ENCODE results near the gene CCR5AS.
"Not testable (repeated sequence)": the region's sequence is repeated elsewhere in the genome, so short reads cannot be mapped to it uniquely, and the experiment has no call there.

The CCR5AS gene

DNA sequence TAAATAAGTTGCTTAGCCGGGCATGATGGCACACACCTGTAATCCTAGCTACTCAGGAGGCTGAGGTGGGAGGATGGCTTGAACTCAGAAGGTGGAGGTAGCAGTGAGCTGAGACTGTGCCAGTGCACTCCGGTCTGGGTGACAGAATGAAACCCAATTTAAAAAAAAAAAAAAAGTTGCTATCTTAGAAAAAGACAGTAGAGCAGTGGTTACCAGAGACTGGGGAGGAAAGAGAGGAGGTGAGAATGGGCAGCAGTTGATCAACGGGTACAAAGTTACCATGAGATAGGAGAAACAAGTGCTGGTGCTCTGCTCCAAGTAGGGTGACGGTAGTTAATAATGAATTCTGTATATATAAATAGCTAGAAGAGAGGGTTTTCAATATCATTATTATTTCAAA lies 53.8 kb downstream of the CCR5AS start:
- DNase-seq = peak; percentile 21

DNA sequence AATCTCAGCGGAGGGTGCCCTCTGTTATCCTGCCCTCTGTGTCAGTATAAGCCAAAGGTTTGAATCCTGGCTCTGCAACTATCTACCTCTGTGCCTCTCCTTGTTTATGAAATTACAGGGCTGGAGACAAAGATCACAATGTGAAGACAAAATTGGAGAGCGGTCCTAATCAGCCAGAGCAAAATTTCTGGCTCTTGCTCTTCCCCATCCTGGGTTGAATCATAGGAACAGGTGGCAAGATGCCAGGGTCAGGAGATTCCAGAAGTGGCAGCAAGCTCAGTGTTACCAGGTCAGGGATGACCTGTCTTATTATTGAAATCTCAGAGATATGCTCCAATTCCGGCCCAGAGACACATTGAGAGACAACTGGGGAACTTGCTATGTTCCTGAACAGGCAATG lies 55.2 kb downstream of the CCR5AS start:
- no peak for DNase-seq

DNA sequence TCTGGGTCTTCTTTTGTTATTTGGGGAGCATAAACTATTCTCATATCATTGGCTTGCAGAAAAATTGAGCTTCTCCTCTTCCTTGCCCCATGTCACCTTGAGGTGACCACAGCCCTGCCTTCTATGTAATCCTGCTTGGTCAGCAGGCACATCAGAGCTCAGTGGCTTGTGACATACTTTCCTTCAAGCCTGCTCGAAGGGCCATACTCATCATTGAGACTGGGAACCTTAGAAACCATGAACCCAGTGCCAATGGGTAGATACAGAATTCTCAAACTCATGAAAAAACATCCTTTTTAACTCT lies 56.7 kb downstream of the CCR5AS start:
- DNase-seq = no peak

DNA sequence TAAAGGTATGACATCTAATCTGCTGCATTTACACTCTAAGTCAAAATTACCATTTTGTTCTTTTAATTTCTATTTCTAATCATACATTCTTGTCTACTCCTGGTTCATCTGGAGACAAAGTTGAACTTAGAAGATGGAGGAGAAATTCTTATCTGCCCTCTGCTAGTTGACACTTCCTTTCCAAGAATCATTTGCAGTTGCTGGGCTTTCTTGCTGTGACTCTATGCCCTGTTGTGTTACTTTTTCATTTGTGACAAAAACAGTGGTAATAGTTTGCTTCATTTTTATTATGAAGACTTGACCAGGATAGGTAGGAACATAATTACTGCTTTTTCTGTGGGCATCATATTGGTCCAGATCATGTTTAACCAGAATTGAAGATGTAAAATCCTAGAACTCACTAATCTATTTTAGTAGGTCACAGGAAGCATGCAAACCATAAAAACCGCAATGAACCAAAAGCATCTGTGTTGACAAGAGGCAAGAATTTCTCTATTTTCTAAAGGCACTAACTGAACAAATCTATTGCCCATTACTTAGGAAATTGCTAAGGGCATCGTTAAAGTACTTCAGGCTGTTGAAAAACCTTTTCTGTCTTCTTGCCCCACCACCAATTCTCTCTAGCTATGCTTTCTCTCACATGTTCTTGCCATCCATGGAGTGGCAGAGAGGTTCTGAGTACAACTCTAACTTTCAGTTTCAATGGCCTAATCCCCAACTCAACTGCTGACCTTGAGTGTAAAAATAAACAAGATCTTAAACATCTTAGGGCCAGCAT lies 57.2 kb downstream of the CCR5AS start:
- DNase-seq = peak; percentile 57

DNA sequence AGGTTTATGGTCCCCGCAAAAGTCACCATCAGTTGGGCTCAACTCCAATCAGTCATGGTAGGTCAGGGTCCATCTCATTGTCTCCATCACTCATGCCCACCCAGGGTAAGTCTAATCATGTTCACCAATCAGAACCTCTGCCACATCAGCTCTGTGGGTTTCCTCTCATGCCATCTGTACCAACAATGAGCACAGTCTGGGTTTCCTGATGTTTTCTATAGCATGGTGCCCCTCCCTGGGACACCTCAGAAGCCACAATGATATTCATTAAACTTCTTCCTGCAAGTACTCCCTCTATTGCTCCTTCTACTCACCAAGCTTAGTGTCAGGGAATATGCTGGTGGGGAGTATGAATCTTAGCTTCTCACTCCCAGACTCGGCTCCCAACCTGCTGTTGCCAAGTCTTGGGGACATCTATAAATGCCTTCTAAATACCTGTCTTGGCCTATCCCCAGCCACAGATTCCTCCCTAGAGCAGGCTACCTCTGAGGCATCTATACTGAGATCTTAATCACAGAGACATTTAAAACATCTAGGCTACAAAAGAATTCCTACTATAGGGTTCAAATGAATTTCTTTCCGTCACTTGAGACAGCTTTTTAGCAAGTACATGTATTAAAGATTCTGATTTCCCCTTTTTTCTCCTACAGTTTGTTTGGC lies 57.9 kb downstream of the CCR5AS start:
- no peak for DNase-seq

DNA sequence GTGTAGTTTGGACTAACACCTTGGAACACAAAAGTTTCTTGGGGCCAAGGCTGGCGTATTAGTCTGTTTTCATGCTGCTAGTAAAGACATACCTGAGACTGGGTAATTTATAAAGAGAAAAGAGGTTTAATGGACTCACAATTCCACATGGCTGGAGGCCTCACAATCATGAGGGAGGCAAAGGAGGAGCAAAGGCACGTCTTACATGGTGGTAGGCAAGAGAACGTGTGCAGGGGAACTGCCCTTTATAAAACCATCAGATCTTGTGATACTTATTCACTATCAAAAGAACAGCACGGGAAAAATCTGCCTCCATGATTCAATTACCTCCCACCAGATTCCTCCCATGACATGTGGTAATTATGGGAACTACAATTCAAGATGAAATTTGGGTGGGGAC lies 62.4 kb downstream of the CCR5AS start:
- DNase-seq = no peak

DNA sequence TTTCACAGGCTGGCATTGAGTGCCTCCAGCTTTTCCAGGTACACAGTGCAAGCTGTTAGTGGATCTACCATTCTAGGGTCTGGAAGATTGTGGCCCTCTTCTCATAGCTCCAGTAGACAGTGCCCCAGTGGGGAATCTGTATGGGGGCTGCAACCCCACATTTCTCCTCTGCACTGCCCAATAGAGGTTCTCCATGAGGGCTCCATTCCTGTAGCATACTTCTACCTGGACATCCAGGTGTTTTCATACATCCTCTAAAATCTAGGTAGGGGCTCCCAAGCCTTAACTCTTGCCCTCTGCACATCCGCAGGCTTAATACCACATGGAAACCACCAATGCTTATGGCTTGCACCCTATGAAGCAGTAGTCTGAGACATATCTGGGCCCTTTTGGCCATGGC lies 68.0 kb downstream of the CCR5AS start:
- DNase-seq = no peak

DNA sequence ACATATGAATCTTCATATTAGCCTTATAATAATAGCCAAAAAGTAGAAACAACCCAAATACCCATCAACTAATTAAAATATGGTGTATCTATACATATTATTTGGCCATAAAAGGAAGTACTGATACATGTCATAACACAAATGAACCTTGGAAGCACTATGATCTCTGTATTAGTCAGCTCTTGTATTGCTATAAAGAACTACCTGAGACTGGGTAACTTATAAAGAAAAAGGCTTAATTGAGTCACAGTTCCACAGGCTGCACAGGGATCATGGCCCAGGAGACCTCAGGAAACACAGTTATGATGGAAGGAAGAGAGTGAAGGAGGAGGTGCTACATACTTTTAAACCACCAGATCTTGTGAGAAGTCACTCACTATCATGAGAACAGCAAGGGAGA lies 69.0 kb downstream of the CCR5AS start:
- no peak for DNase-seq

DNA sequence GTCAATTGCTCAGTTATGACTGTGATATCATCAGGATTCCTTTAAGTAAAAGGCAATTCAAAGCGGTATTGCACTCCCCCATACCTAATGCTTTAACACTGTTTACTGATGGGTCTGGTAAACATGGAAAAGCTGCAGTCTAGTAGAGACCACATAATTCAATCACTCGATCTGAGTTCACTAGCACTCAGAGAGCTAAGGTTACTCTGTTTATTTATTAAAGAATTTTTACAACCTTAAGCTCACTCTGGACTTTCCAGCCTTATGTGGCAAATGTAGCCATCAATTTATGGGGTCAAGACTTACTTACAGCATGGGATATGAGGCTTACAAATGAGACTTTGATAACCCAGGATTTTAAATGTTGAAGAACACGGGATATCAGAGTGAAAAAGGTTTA lies 71.3 kb downstream of the CCR5AS start:
- DNase-seq = no peak

DNA sequence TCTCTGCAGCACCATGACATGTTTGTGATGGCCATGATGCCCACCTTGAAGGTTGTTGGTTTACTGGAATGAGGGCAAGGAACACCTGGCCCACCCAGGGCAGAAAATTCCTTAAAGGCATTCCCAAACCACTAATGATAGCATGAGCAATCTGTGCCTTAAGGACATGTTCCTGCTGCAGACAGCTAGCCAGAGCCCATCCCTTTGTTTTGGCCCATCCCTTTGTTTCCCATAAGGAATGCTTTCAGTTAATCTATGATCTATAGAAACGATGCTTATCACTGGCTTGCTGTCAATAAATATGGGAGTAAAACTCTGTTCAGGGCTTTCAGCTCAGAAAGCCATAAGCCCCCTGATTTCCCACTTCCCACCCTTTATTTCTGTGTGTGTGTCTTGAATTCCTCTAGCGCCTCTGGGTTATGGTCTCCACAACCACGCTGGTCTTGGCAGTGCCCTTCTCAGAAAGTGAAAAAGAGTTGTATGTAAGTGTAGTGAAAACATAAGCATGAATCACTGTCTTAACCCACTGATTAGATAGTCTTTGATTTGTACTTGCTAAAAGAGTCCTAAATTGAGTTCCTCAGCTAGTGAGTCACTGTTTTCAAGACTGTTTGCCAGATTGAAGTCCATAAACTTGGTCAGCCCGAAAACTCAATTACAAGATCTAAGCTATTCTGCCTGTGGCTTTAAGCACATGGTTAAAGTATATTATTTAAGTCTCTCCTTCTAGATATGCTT lies 72.0 kb downstream of the CCR5AS start:
- no peak for DNase-seq

DNA sequence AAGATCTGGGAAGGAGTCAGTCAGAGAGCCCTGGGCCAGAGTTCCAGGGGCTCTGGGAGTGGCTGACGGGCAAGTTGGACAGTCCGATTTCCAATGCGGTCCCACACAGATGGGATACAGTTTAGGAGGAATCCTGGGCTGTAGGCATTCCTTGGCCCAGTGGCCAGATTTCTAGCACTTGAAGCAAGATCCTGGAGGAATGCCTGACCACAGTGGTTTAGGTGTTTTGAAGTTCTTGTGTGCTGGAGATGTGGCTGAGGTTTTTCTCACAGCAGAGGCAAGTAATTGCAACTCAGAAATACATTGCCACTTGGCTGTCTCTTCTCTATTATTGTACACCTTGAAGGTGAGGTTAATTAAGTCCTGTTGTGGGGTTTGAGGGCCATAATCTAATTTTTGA lies 76.2 kb downstream of the CCR5AS start:
- DNase-seq = not testable (repeated sequence)

DNA sequence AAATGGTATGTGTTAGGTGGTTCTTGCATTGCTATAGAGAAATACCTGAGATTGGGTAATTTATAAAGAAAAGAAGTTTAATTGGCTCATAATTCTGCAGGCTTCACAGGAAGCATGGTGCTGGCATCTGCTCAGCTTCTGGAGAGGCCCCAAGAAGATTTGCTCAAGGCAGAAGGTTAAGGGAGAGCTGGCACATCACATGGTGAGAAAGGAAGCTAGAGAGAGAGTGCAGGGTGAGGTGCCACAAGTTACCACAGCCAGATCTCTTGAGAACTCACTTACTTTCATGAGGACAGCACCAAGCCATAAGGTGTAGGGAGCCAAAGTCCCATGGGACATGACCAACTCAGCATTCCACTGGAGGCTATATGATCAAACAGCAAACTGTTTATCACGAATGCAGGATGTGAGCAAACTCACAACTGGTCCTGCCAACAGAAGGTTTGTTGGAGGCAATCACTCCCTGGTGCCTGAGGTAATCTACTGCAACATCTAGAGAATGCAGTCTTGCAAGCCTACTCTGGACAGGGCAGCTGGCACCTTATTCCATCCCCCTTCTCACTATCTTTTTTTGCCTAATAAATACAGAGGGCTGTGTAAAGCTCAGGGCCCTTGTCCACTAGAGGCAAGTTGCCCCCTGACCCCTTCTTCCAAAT lies 81.1 kb downstream of the CCR5AS start:
- DNase-seq = no peak

DNA sequence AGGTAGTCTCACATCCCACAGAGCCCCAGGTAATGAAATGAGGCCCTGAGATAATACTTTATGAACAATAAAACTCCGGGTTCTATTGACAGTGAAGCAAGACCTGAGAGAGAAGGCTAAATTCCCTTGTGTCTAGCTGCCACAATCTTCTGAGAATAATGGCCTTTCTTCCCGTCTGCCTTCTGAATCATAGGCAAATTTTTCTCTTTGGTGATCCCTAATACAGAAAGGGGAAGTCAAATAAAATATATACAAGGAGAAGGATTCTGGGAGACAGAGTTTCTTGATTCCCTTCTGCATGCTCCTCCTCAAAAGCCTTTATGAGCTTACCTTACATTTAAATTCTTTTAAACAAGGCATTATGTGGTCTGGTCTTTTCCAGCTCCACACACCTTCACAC lies 82.8 kb downstream of the CCR5AS start:
- DNase-seq = no peak

DNA sequence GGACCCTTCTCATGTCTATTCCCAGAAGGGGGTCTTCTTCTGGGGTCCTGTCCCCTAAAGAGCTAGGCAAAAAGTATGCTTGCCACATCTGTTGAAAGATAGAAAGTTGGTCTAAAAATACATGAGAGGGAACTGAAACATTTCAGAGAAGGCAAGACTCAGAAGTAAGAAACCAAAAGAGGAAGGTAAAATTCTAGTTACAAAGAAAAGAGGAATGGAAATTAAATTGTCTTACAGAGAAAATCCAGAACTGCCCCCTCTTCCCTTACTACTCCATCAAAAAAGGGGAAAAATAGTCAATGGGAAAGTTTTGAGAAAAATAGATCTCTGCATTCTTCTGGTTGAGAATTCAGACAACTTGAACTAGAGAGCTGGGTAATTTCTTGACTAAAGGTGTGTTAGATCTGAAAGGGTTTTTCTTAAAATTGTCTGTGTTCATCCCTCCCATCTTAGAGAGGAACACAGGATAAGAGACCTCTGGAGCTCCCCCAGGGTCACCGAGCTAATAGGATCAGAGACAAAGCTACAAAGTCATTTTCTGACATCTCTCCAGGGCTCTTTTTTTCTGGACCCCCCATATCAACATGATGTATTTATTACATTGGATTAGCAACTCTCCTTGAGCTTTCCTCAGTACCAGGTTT lies 85.3 kb downstream of the CCR5AS start:
- no peak for DNase-seq

DNA sequence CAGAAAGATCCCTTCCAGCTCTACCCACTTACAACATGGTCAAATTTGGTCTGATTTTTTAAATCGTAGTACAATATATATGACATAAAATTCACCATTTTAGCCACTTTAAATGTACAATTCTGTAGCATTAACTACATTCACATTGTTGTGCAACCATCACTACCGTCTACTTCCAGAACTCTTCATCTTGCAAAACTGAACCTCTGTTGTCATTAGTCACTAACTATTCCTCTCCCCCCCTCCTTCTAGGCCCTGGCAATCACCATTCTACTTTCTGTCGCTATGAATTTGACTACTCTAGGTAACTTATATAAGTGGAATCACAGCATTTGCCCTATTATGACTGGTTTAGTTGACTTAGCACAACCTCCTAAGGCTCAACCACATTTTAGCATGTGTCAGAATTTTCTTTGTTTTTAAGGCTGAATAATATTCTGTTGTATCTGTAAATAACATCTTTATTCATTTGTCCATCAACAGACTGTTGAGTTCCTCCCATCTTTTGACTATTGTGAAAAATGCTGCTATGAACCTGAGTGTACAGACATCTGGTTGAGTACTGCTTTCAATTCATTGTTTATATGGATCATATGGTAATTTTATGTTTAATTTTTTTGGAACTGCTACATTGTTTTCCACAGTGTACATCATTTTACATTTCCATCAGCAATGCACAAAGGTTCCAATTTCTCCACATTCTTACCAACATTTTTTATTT lies 88.5 kb downstream of the CCR5AS start:
- no peak for DNase-seq

DNA sequence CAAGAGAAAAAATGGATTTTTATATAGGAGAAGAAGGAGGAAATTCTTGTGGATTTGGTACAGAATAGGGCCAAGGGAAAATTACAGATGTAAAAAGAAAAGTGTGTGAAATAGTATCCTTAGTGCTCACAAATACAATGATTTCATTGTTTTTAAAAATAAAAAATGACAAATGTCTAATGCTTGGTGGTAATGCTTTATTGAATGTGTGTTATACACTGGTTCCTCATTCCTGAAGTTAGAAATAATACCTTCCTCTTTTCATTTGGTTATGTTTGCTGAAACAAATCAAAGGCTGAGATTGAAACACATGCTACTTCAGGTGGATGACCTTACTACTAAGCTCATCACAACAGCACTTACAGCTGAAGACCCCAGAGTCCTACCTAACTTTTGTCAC lies 90.7 kb downstream of the CCR5AS start:
- DNase-seq = no peak

DNA sequence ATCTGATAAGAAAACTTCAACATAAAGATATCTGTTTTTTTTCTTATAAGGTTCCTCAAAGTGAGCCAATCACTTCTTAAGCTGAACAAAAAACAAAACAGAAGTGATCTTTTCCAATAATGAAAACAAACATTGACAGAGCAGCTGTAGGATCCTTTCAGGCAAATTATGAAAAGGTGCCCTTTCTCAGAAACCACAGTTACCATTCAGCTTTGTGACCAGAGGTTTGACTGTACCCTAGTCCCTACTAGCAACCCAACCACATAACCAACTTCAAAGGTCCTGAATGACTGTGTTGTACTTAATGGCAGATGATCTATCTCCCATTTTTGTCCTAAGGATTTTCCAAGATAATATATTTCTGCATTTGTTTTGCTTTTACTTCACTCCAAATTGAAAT lies 92.3 kb downstream of the CCR5AS start:
- DNase-seq = no peak

Data from central memory CD4-positive, alpha-beta T cell (primary cell).